GM19193 (cell line): ENCODE results near the gene CD1E.

ENCODE experiments used
- POLR2A ChIP-seq: IDR thresholded peaks from 4 replicates; pipeline ENCODE4 v1.6.1; 2011; ENCODE audit not compliant: insufficient read depth, insufficient read length; ENCODE audit errors: extremely low read depth

Gene CD1E

DNA sequence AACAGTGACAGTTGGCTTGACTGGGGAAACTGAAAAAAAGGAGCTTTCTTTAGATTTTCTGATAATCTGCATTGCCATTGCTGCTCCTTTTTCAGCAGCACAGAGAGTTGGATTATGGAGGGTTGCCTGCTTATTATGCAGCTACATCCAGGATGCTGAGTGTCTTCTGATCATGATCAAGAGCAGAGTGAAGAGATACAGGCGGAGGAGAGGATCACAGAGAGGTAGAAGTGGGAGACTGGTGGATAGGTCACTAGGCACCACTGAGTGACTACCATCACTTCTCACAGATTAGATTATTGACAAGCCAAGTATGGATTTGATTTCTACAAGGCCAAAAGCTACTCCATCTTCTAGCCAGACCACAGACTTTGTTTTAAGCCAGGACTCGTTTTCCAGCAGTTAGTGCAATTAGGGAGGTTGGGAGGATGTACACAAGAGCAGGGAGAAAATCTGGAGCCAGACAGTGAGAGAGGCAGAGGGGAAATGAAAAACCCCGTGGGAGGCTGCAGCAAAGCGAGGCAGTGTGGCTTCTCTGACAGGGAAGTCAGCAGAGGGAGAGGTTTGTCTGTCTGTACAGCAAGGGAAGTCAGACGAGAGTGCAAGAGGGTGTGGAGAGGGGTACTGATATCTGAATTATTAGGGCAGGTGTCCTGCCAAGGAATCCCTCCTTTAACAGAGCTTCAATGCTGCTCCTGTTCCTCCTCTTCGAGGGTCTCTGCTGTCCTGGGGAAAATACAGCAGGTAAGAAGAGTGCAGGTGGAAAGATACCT is at the start of gene CD1E:
Gene CD1E (plus strand): TSS at position 592 of the 773 bp plus-strand sequence. CDS start 95 bp downstream, at position 687.
- no peak for TF ChIP-seq POLR2A

- no peak for TF ChIP-seq POLR2A
Observed at GRCh38 chr1:158310623-158311022, 43.1 kb upstream of the CD1E start.

DNA sequence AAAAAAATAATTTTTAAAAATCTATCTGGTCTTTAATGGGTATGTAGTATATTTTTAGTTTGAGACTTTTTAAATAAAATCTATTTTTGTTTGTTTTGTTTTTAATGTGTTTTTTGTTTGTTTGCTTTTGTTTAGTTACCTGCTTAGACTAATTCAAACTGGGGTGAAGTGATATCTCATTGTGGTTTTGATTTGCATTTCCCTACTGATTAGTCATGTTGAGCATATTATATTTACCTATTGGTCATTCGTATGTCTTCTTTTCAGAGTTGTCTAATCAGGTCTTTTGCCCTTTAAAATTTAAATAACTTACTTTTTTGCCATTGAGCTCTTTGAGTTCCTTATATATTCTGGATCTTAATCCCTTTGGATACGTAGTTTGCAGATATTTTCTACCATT is 42.6 kb upstream of the CD1E start:
- no peak for TF ChIP-seq POLR2A

DNA sequence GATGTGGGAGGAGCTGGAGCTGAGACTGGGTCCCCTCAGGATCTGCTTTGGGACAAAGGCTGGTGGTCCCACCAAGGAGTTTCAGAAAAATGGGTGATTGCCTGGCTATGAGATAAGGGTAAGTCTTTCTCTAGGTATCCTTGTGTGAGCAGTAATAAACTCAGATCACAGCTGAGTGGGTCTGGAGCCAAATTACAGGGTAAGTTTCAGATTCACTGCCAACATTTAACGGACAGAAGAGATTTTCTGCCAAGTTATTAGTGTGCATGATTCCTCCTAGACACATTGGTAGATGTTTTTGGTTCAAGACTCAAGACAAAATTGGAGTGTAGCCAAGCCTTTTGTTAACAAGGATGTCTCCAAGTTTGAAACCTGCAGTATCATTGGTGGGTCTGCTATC is 29.8 kb upstream of the CD1E start:
- no peak for TF ChIP-seq POLR2A

DNA sequence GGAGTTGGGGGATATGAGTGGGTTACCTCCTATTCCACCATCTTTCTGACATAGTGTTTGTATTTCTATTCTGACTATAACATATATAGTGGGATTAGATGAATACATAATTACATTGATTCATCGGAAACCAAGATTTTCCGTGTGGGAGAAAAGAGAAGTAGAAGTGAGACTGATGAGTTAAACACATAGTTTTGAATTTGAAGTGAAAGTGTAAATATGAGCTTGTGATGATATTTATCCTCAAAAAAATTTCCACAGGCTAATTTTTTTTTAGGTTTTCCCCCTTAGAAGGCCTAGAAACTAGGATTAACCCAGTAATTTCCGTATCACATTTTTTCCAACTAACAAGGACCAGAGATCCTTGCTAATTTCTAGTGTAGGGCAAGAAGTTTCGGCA is 29.3 kb upstream of the CD1E start:
- TF ChIP-seq POLR2A: no peak

- TF ChIP-seq POLR2A: no peak
Observed at GRCh38 chr1:158327481-158327880, 26.2 kb upstream of the CD1E start.

DNA sequence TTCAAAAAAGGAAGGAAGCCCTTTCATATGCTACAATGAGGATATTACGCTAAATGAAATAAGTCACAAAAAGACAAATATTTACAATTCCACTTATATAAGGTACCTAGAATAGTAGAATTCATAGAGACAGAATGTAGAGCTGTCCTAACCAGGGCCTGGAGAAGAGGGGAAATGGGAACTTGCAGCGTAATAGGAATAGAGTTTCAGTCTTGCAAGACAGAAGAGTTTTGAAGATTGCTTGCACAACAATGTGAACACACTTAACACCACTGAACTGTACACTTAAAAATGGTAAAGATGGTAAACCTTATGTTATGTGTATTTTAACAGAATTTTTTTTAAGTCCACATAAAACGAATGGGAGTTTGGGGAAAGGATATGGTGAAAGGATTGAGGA is 25.3 kb upstream of the CD1E start:
- TF ChIP-seq POLR2A: no peak

- no peak for TF ChIP-seq POLR2A
Observed at GRCh38 chr1:158329300-158329699, 24.4 kb upstream of the CD1E start.

- TF ChIP-seq POLR2A: no peak
Observed at GRCh38 chr1:158329733-158330132, 24.0 kb upstream of the CD1E start.

DNA sequence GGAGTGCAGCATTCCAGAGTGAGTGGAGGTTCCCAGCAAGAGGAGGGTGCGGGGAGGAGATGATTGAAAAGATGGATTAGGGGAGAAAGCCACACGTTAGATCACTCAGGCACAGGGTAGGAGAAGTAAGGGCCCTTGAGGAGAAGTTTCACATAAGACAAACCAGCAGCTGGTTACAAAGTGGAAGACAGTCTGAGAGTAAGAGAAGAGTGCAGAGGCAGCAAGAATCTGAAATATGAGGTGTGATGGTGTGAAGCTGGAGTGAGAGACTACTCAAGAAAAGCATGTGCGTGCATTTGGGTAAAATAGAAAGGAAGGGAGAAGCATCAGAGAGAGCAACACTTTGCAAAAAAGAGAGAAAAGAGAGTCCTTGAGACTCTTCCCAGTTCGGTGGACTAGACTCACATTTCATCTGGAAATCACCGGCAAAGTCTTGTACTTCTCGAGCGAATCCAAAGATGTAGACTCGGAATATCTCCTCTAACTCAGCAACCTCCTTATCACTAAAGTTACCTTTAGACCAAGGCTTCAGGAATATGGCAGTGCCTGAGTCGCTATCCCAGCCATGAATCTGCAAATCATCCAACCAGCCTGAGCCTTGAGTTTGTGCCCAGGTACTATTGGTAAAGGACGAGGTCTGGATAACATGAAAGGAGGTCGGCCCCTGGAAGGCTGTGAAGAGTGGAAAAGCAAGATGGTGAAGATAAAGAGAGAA is 23.1 kb upstream of the CD1E start:
- TF ChIP-seq POLR2A: no peak

DNA sequence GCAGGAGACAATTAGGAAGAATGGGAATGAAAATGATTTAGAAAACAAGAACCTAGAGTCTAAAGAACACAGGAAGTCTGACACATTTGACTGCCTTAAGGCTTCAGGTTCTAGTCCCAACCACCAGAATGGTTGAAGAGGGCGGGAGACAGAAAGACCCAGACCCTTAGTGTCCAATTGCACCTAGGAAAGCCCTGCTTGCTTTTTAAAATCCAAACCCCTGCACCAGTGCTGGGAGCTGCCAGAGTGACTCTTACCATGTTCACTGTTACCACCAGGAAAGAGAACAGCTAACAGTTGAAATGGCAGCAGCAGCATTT is 22.6 kb upstream of the CD1E start:
- TF ChIP-seq POLR2A: no peak

GRCh38 chr1:158331481-158332150 is 22.1 kb upstream of the CD1E start, which contains the start of gene CD1B:
Gene CD1B, minus strand, starts transcription at chr1:158331531. Its CDS starts 108 bp downstream, at chr1:158331423.
- no peak for TF ChIP-seq POLR2A

DNA sequence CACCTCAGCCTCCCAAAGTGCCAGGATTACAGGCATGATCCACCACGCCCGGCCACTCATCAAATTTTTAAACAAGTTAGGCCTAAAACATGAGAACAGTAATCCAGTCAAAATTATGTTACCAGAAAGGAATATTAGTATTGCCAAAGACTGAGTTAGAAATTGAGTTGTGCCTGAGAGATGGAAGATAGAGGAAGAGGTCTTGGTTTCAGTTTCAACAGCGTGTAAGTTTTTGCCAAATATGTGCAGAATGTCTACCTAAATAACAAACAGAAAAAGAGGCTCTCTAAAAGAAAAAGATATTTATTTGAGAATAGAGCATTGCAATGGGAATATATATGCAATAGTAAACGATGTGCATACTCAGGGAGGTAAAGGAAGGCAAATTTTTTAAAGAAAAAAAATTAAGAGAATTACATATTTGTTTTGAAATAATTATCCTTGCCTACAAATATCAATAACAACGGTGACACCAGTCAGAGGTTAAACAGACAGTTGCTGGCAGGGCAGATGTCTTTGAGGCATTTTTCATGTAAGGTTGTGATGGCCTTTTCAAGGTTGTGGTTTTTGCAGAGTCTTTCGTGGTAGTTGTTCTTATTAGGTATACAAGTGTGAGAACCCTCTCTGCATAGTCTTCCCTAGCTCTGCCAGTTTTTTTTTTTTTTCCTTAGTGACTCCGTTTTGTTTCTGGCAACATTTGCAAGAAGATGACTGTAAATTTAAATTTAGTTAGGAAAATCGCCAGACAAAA is 20.1 kb upstream of the CD1E start:
- no peak for TF ChIP-seq POLR2A

GRCh38 chr1:158334526-158335212 is 19.0 kb upstream of the CD1E start:
- TF ChIP-seq POLR2A: no peak

DNA sequence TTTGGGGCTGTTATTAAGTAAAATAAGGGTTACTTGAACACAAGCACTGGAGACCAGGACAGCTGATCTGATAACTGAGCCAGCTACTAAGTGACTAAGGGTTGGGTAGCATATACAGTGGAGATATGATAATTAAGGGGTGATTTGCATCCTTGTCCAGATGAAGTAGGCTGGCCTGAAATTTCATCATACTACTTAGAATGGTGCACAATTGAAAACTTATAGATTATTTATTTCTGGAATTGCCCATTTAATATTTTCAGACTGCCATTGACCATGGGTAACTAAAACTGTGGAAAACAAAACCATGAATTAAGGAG is 18.5 kb upstream of the CD1E start:
- no peak for TF ChIP-seq POLR2A

GRCh38 chr1:158354255-158354654 is 561 bp downstream of the CD1E start:
- no peak for TF ChIP-seq POLR2A
